ENCODE measurements around the gene KCNRG. TPM values are rescaled to one million over a fixed set of nuclear protein-coding genes. Genes with fewer than 3 reads are reported as not detected.

The KCNRG gene
- total RNA-seq, 2 experiments from 2014 or later: 0.27 to 0.70 TPM

- ChIA-PET CTCF (interaction anchor here (1.1 to 3.5 kb wide), 22 partner anchors 12 to 915 kb away, joined by 3 to 57 read pairs (median 6); partner anchors contain the start of genes KCNRG, RNASEH2B and SPRYD7), POLR2A (interaction anchor here (0.5 to 4.1 kb wide), 32 partner anchors 10 to 1457 kb away, joined by 3 to 232 read pairs (median 7); partner anchors contain the start of genes CAB39L, INTS6, KPNA3 and RNASEH2B)
- TF ChIP-seq CTCF (IDR thresholded peaks at IDR 0.05): no peak
- Histone ChIP-seq H3K36me3 (ENCODE audit: insufficient read depth, low read length) (peaks cover 31% of the 10 kb centered on the region), H3K4me3 (ENCODE audit: low read length) (peak overlapping the region; percentile 96), H3K27ac (ENCODE audit: low read depth in 1 of 2, low read length in 2 of 2) (peak overlapping the region in 1 of 2 donors; percentile 25), H3K27me3 (ENCODE audit: control insufficient read depth in 1 of 2, insufficient read depth in 2 of 2, low read length in 2 of 2) (no peaks in the 10 kb centered on the region), H3K9me3 (ENCODE audit: control insufficient read depth in 1 of 2, insufficient read depth in 1 of 2, low read length in 2 of 2) (no peaks in the 10 kb centered on the region), H3K4me1 (ENCODE audit: insufficient read depth, low read length) (peaks cover 28% of the 10 kb centered on the region)
- Mint-ChIP-seq H3K4me1 (ENCODE audit: low read depth) (peaks cover 47% of the 10 kb centered on the region), H3K36me3 (ENCODE audit: low read depth) (peaks cover 50% of the 10 kb centered on the region), H3K27ac (peak overlapping the region; percentile 75), H3K4me3 (peak overlapping the region; percentile 90), H3K9me3 (no peaks in the 10 kb centered on the region), H3K27me3 (no peaks in the 10 kb centered on the region)
- ATAC-seq (ENCODE audit: poor library complexity) (peak; percentile 62), DNase-seq (peak; percentile 73 to 94 (median 86))
- intact Hi-C loops (cut with DNase I, micrococcal nuclease): loop anchor here (2.0 to 10.0 kb wide), 5 partner anchors 84 to 1458 kb away; partner anchors contain the start of gene INTS6 (in 1 of the 2)
Measured at GRCh38 chr13:49996161-49996915, 18.9 kb upstream of the KCNRG start.

GRCh38 chr13:49996951-49997895 lies 18.0 kb upstream of the KCNRG start, which contains the start of gene TRIM13:
TSS of gene TRIM13 (plus strand) at chr13:49997042. CDS start at chr13:50011941, 14,899 bp downstream.
- Histone ChIP-seq H3K27me3 (ENCODE audit: control insufficient read depth in 1 of 2, insufficient read depth in 2 of 2, low read length in 2 of 2) (no peaks in the 10 kb centered on the region), H3K4me3 (ENCODE audit: low read length) (peak within 1 kb of the TSS; percentile 96), H3K27ac (ENCODE audit: low read depth in 1 of 2, low read length in 2 of 2) (peak within 1 kb of the TSS; percentile 91), H3K9me3 (ENCODE audit: control insufficient read depth in 1 of 2, insufficient read depth in 1 of 2, low read length in 2 of 2) (no peaks in the 10 kb centered on the region), H3K4me1 (ENCODE audit: insufficient read depth, low read length) (peaks cover 32% of the 10 kb centered on the region), H3K36me3 (ENCODE audit: insufficient read depth, low read length) (peaks cover 34% of the 10 kb centered on the region)
- Mint-ChIP-seq H3K27me3 (no peaks in the 10 kb centered on the region), H3K4me1 (ENCODE audit: low read depth) (peaks cover 56% of the 10 kb centered on the region), H3K27ac (peak within 1 kb of the TSS; percentile 90), H3K4me3 (peak within 1 kb of the TSS; percentile 97), H3K9me3 (no peaks in the 10 kb centered on the region), H3K36me3 (ENCODE audit: low read depth) (peaks cover 59% of the 10 kb centered on the region)
- TF ChIP-seq CTCF (IDR thresholded peaks at IDR 0.05): peak; percentile 95
- peak; percentile 83 for ATAC-seq (ENCODE audit: poor library complexity)
- ChIA-PET POLR2A (interaction anchor here (0.6 to 4.1 kb wide), 57 partner anchors 9 to 1800 kb away, joined by 3 to 232 read pairs (median 4); partner anchors contain the start of genes CAB39L, INTS6, KCNRG and KPNA3), CTCF (interaction anchor here (0.6 to 3.5 kb wide), 45 partner anchors 11 to 917 kb away, joined by 3 to 57 read pairs (median 4); partner anchors contain the start of genes KCNRG, RNASEH2B and SPRYD7)
- DNase-seq: peak; percentile 72 to 91 (median 80)
- intact Hi-C loops (cut with DNase I, micrococcal nuclease): loop anchor here (1.0 to 10.0 kb wide), 8 partner anchors 61 to 1458 kb away; partner anchors contain the start of genes INTS6 (in 1 of the 2) and SPRYD7 (in 1 of the 2)

Data from CD4-positive, alpha-beta T cell (primary cell).